NOMO-1 treated with dmso at 0.1 percent for 144 hours (cell line): Measurements from ENCODE around the gene TTC38.

Experiments
- DNase-seq: peaks from one replicate; lab custom pipeline; 2025; ENCODE audit not compliant: unreplicated experiment; lab: John Stamatoyannopoulos, UW

Gene TTC38

DNA sequence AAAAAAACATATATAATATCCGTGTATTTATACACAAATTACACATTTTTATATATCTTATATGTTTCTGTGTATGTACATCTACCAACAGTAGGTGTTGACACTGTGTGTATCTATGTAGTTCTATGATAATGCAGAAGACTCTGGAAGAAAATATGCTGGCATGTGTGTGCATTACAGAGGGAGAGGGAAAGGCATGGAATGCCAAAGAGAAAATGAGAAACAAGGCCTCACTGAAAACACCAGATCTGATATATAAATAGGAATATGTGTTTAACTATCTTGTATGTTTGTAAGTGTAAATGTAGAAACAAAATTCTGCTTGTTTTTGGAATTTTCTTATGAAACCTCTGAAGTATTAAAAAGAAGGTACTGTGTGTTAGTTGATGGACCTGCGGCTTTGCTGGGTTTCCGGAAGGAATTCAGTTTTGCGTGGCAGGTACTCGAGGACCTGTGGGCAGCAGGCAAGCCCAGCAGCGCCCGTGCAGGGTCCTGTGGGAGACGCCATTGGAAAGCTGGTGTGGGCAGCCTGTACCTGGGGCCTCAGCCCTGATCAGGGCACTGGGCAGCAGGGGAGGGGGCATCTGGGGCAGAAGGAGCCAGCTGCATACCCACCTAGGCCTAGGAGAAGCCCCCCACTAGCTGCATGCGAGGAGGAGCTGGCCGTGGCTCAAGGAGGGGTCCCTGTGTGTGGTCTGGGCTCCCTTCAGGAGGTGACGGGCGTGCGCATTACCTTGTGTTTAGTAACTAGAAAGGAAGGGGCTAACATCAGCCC is 60.1 kb downstream of the TTC38 start:
- DNase-seq: no peak

DNA sequence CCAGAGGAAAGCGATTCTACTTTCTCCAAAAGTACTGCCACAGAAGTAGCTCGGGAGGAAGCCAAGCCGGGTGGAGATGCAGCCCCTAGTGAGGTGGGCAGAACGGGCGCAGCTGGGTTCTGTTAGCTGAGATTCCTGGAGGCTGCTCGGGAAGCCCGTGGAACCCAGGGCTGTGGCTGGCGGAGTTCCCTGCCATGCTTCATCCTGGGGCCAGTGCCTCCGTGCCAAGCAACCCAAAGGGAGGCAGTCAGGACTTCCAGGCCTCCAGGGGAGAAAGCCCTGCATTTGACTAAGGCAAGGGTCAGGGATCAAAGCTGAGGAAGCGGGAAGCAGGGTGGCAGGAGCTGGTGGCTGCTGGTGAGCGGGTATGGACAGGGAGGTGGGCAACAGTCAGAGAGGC is 61.0 kb downstream of the TTC38 start:
- DNase-seq: no peak

DNA sequence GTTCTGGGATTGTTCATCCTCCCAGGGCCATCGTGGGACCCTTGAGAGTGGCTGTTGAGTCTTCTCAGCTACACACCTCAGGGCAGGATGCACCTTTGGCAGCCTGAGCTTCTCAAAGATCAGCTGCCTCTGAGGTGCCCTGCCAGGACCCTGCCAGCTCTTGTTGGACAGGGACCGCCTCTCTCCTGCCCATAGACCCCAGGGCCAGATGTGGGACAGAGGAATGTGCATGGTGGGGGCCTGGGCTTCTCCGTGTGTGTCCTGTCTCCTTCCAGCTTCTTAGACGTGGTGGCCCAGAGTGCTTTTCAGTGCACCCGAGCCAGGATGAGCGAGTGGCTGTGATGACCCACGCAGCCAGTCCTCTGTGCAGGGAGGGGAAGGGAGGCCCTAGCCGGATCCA is 61.8 kb downstream of the TTC38 start:
- no peak for DNase-seq

DNA sequence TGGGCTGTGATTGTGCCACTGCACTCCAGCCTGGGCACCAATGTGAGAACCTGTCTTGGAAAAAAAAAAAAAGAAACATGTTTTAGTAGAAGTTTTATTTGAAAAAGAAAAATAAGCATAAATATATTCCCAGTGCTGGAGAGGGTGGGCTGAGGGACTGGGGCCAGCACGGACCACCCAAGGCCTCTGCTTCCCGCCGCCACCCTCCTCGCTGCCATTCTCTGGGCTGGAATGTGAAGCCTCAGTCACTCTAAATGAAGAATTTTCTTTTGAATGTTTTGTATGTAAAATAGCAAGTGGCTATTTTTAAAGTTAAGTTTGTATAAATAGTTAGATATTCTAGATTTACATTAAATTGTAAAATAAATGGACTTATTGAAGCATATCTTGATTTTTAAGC is 62.6 kb downstream of the TTC38 start:
- no peak for DNase-seq

DNA sequence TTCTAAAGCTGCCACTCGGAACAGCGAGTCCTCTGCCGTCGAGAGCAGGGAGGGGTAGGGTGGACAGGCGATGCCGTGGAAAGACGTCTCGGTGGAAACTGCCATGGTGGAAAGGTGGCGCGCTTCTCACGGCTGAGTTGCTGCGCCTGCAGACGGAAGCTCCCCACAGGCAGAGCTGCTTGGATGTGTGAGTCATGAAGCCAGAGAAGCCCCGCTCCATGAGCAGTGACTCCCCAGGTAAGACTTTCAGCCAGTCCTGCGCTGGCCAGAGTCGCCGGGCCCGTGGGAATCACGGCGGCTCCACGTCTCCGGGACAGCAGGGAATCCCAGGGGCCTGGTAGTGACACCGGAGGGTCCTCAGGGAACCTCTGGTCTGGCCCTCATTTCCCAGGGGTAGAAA is 63.7 kb downstream of the TTC38 start:
- no peak for DNase-seq

DNA sequence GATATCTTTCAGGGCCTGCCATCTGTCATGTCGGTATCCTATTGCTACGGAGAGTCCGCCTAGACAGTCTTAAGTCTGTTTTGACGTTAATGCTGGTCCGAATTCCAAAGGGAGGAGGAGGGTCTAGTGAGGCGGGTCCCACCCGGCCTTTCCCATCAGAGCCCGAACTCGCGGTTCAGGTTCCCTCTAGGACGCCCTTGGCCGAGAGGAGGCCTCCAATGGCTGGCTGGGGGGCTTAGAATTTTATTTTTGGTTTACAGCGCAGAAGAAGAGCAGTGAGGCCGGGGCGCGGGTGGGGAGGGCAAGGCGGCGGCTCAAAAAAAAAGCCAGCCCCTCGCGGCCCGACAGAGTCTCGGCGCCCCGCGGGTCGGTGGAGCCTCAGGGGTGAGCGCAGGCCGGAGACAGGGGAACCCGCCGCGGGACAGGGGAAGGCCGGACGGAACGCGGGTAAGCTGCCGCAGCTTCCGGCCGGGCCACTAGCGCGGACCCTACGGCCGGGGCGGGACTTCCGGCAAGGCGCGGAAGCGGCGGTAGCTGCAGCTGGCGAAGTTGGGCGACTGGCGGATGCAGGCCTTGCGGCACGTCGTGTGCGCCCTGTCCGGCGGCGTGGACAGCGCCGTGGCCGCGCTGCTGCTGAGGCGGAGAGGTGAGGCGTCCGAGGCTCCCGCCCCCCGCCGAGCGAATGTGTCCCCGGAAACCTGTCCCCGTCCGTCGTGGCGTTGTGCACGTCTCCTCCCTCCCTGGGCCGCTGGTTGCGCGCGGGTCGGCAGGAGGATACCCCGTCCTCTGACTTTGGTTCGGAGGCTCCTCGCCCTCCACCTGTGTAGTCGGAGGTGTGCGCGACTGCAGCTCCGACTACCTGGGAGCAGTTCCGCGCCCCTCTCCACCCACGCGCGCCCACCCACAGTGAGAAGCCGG is 67.7 kb downstream of the TTC38 start, which contains the start of gene TRMU:
Gene TRMU (plus strand): TSS at position 514 of the 918 bp plus-strand sequence. CDS start 51 bp downstream, at position 565.
- DNase-seq: peak; percentile 82

DNA sequence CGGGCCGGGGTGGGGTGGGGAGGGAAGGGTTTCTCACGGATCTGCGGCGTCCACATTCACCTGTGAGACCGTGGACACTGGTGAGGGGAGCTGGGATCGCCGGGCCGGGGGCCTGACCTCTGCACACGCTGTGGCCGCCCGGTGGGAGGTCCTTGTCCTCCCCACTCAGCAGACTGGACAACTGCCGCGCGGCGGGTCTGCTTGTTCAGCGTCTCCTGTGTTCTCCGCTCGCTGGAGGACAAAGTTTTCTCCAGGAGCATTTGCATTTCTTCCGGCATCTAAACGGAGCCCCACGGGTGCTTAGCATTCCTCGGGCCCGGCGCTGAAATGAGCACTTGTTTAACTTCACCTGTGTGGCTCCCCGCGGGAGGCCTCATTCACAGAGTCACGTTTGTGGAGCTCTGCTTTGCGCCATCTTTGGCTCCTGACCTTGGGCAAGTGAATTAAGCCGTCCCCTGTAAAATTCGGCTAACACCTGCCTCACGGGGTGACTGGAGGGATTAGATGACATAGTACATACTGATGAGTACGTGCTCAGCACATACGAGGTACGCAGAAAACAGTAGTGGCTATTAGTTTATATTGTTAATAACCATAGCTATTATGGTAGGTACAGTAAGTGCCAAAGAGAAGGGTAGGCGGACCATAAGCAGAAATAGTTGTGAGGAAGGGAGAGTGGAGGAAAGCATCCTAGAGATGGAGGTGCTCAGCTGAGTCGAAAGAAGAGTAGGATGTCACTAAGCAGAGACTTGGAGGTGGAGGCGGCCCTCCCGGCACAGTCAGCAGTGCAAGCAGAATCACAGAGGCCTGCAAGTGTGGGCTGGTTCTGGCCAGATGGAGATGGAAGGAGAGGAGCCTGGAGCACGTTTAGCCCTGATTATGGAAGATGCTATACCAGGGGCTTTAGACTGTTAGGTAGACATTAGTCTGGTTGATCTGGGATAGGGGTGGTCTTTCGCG is 68.6 kb downstream of the TTC38 start:
- no peak for DNase-seq

DNA sequence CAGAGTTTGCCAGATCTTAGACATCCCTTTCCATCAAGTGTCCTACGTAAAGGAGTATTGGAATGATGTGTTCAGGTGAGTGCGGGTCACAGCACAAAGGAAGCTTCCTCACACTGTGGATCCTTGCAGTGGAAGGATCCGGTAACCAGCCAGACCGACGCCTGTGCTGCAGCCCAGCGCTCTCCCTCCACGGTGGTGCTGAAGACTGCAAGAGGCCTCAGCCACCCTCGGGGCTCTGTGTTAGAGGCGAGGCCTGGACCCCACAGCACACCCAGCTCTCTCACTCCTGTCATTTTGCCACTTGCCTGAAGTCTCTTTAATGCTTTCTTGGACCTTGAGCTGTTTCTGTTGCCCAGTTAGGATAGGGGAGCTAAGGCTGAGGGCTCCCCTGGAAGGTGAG is 70.1 kb downstream of the TTC38 start:
- DNase-seq: no peak

DNA sequence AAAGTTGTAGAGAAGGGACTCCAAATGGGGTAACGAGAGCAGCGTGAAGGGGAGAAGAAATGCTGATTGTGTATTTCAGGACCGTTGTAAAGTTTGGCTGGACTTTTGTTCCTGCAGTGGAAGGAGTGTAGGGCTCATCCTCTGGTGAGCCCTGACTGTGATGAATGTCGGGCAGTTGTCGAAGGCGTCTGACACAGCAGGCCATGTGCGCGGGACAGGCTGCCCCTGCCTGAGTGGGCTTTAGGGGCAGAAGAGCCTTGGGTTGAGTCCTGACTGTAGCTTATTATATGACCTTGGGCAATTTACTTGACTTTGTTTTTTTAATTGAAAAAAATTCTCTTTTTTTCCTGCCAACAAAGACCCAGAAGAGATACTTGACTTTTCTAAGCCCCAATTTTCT is 70.8 kb downstream of the TTC38 start:
- no peak for DNase-seq

DNA sequence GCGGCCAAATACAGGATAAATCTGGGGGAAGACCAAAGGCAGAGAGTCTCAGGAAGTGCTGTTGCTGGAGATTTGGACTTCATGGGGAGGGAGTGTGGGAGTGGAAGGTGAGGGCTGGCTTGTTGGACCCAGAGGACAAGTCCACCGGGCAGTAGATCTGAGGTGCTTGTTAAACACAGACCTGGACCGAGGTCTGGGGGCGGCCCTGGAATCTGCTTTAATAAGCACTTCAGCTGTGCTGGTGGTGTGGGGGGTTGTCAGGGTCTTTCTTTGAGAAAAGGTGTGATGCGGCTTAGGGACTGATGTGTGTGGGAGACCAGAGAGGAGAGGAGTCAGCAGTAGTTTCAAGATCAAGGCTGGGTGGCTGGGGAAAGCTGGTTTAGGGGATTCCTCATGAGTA is 72.1 kb downstream of the TTC38 start:
- no peak for DNase-seq

DNA sequence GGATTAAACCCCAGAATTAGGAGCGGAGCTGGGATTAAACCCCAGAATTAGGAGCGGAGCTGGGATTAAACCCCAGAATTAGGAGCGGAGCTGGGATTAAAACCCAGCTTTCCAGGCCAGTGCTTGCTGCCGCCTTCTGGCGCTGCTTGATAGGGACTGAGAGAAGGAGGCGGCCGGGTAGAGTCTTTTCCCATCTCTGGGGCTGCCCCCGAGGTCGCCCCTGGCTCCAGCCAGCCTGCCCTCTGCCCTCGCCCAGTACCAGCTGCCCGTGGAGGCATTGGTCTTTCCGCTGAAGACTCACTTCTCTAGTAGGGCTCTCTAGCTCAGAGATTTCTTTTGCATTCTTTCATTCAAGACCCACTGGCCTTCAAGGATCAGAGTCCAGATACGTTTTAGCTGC is 72.9 kb downstream of the TTC38 start:
- DNase-seq: no peak
